A673 (cell line): ENCODE data around the gene APLN.

Experiments
- CTCF ChIP-seq: fragments of 300-800, 200-600 bp; sonication (generic); conservative IDR thresholded peaks from 2 replicates; pipeline ENCODE4 v1.5.1; 2017; ENCODE audit warnings: low read depth, mild to moderate bottlenecking, antibody characterized with exemption, low read length, moderate library complexity, mixed read lengths
- EZH2 ChIP-seq: fragments of 200-600 bp; sonication (generic); IDR thresholded peaks from 2 replicates; pipeline ENCODE4 v1.6.1; 2017; ENCODE audit warnings: borderline replicate concordance, low read depth, mild to moderate bottlenecking, mixed read lengths, antibody characterized with exemption, low read length; ENCODE audit not compliant: poor library complexity, severe bottlenecking

GRCh38 chrX:129612396-129612795 lies 42.4 kb downstream of the APLN start:
- TF ChIP-seq CTCF: no peak
- TF ChIP-seq EZH2: no peak
